ENCODE measurements around the gene BCL2L15.

DNA sequence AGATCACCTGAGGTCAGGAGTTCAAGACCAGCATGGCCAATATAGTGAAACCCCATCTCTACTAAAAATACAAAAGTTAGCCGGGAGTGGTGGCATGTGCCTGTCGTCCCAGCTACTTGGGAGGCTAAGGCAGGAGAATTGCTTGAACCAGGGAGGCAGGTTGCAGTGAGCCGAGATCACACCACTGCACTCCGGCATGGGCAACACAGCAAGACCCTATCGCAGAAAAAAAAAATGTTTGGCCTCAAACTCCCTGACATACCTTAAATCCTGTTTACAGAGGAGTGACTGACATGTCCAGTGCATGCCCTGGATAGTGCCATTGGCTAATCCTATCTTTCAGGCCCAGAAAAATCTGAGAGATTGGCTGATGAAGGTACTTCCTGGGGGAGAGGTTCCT, 29.6 kb upstream of the BCL2L15 start:
- TF ChIP-seq, protein P1, sequence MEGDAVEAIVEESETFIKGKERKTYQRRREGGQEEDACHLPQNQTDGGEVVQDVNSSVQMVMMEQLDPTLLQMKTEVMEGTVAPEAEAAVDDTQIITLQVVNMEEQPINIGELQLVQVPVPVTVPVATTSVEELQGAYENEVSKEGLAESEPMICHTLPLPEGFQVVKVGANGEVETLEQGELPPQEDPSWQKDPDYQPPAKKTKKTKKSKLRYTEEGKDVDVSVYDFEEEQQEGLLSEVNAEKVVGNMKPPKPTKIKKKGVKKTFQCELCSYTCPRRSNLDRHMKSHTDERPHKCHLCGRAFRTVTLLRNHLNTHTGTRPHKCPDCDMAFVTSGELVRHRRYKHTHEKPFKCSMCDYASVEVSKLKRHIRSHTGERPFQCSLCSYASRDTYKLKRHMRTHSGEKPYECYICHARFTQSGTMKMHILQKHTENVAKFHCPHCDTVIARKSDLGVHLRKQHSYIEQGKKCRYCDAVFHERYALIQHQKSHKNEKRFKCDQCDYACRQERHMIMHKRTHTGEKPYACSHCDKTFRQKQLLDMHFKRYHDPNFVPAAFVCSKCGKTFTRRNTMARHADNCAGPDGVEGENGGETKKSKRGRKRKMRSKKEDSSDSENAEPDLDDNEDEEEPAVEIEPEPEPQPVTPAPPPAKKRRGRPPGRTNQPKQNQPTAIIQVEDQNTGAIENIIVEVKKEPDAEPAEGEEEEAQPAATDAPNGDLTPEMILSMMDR (IDR thresholded peaks at IDR 0.05; ENCODE audit: low read depth, low read length), result no peak
- TF ChIP-seq, protein P2, sequence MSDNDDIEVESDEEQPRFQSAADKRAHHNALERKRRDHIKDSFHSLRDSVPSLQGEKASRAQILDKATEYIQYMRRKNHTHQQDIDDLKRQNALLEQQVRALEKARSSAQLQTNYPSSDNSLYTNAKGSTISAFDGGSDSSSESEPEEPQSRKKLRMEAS (IDR thresholded peaks at IDR 0.05; ENCODE audit: low read depth, low read length), result no peak
- TF ChIP-seq POLR2A (IDR thresholded peaks at IDR 0.05; ENCODE audit: extremely low read depth, insufficient read length) (no peak), MYC (IDR thresholded peaks at IDR 0.05; ENCODE audit: low read depth, low read length) (no peak)
